Naive thymus-derived CD8-positive, alpha-beta T cell (primary cell): Measurements from ENCODE around the gene TMEM33. TPM values are rescaled to one million over a fixed set of nuclear protein-coding genes. Genes with fewer than 3 reads are reported as not detected.
A peak's percentile ranks its signal among the peaks of the same experiment; 100 is the strongest.

ENCODE experiments used
- ATAC-seq, 2 donors: fragments of 150-1000 bp; cut with Tn5 transposase in 1 of 2; sonication (Bioruptor Pico), chemical (Tn5 transposase) in 1 of 2; 1 replicate in 1 of 2; 2 replicates in 1 of 2; pipeline ENCODE4 v1.10.0; 2021; ENCODE audit warnings: mild to moderate bottlenecking in 2 of 2, moderate library complexity in 2 of 2
- POLR2A ChIA-PET: fragments of 350-600 bp; sonication (Branson Sonifier 250); formaldehyde crosslinking; loops from one replicate; lab custom pipeline; 2021; ENCODE audit warnings: antibody characterized with exemption; lab: Charles Lee
- DNase-seq, 10 donors: peaks; one replicate each; pipeline versions ENCODE4 v3.0.0 to v3.0.0-alpha.2; 2020 to 2022
- H3K27ac Mint-ChIP-seq, 10 donors: one replicate each; pipeline ENCODE4 v1.8.0; 2020 to 2022; ENCODE audit warnings: mild to moderate bottlenecking in 10 of 10, mixed read lengths in 10 of 10, moderate library complexity in 4 of 10, inconsistent platforms in 1 of 10
- H3K27me3 Mint-ChIP-seq, 5 donors: one replicate each; pipeline ENCODE4 v1.8.0; 2021 to 2022; ENCODE audit warnings: mixed read lengths in 5 of 5
- H3K36me3 Mint-ChIP-seq, 3 donors: one replicate each; pipeline ENCODE4 v1.8.0; 2020 to 2022; ENCODE audit warnings: mixed read lengths in 3 of 3, mild to moderate bottlenecking in 2 of 3, inconsistent platforms in 1 of 3
- H3K4me1 Mint-ChIP-seq, 4 donors: one replicate each; pipeline ENCODE4 v1.8.0; 2021 to 2022; ENCODE audit warnings: mixed read lengths in 4 of 4
- H3K4me3 Mint-ChIP-seq, 10 donors: one replicate each; pipeline ENCODE4 v1.8.0; 2020 to 2022; ENCODE audit warnings: mild to moderate bottlenecking in 10 of 10, mixed read lengths in 10 of 10, moderate library complexity in 6 of 10, inconsistent platforms in 1 of 10
- H3K9me3 Mint-ChIP-seq, 9 donors: one replicate each; pipeline ENCODE4 v1.8.0; 2020 to 2022; ENCODE audit warnings: mixed read lengths in 9 of 9, mild to moderate bottlenecking in 3 of 9, inconsistent platforms in 1 of 9, moderate library complexity in 1 of 9
- polyA plus RNA-seq, 3 donors: library from polyadenylated mRNA; unstranded; fragments of 300-500 nt; fragmentation: Illumina TruSeq; gene quantifications; one replicate each; pipeline ENCODE4 v1.2.3, GENCODE V29; 2021
- total RNA-seq, 8 experiments: library from RNA in 2 of 8; stranded (reverse) in 2 of 8; gene quantifications; one replicate each; pipeline ENCODE4 v1.2.3 and lab custom pipeline; 2021 to 2026

Gene TMEM33
- total and polyA plus RNA-seq, 5 experiments from 2014 or later = 9.8 to 40.1 (median 16.6) TPM

GRCh38 chr4:41944089-41944488 is 8.9 kb downstream of the TMEM33 start:
- POLR2A ChIA-PET = no interaction called here
- H3K36me3 Mint-ChIP-seq = peaks cover 0 to 83% (median 10%) of the 10 kb centered on the region in 3 donors
- ATAC-seq (no peak), DNase-seq (no peak)
- H3K4me3 Mint-ChIP-seq = no peak overlapping the region
- H3K27ac Mint-ChIP-seq = no peak overlapping the region
- peaks cover 0 to 21% (median 5%) of the 10 kb centered on the region in 4 donors for H3K4me1 Mint-ChIP-seq
- H3K9me3 Mint-ChIP-seq = no peaks in the 10 kb centered on the region
- H3K27me3 Mint-ChIP-seq = no peaks in the 10 kb centered on the region

- ATAC-seq (no peak), DNase-seq (no peak)
- Mint-ChIP-seq H3K36me3 (peaks cover 4 to 82% (median 19%) of the 10 kb centered on the region in 3 donors), H3K27ac (peak overlapping the region in 1 of 10 donors; percentile 30), H3K4me3 (no peak overlapping the region), H3K9me3 (no peaks in the 10 kb centered on the region), H3K4me1 (peaks cover 2 to 16% (median 11%) of the 10 kb centered on the region in 4 donors), H3K27me3 (no peaks in the 10 kb centered on the region)
- POLR2A ChIA-PET = no interaction called here
These were observed 14.3 kb downstream of the TMEM33 start for GRCh38 chr4:41949531-41949930.

- peak; percentile 28 to 53 for ATAC-seq
- Mint-ChIP-seq H3K27me3 (no peaks in the 10 kb centered on the region), H3K9me3 (no peaks in the 10 kb centered on the region), H3K4me3 (no peak overlapping the region), H3K36me3 (peaks cover 0 to 27% (median 7%) of the 10 kb centered on the region in 3 donors), H3K27ac (peak overlapping the region in 1 of 10 donors; percentile 22), H3K4me1 (peaks cover 0 to 2% (median under 1%) of the 10 kb centered on the region in 4 donors)
- DNase-seq = peak in 4 of 10 donors; percentile 8 to 39 (median 29)
- POLR2A ChIA-PET = no interaction called here
These were observed 22.4 kb downstream of the TMEM33 start for GRCh38 chr4:41957634-41958033.

- ATAC-seq (no peak), DNase-seq (peak in 3 of 10 donors; percentile 4 to 10 (median 7))
- Mint-ChIP-seq H3K4me1 (no peaks in the 10 kb centered on the region), H3K27ac (no peak overlapping the region), H3K4me3 (no peak overlapping the region), H3K9me3 (peaks cover 0 to 6% (median under 1%) of the 10 kb centered on the region in 9 donors), H3K36me3 (peaks cover 0 to 3% (median 1%) of the 10 kb centered on the region in 3 donors), H3K27me3 (no peaks in the 10 kb centered on the region)
- POLR2A ChIA-PET = no interaction called here
These were observed 27.9 kb downstream of the TMEM33 start for GRCh38 chr4:41963105-41963504.

GRCh38 chr4:41964401-41964800 is 29.2 kb downstream of the TMEM33 start:
- ATAC-seq = no peak
- Mint-ChIP-seq H3K4me1 (no peaks in the 10 kb centered on the region), H3K4me3 (no peak overlapping the region), H3K9me3 (peaks cover 0 to 19% (median 5%) of the 10 kb centered on the region in 9 donors), H3K36me3 (peaks cover 2 to 6% (median 3%) of the 10 kb centered on the region in 3 donors), H3K27me3 (no peaks in the 10 kb centered on the region), H3K27ac (no peak overlapping the region)
- POLR2A ChIA-PET = no interaction called here
- DNase-seq = no peak

- POLR2A ChIA-PET = no interaction called here
- H3K4me1 Mint-ChIP-seq = no peaks in the 10 kb centered on the region
- H3K4me3 Mint-ChIP-seq = no peak overlapping the region
These were observed 32.2 kb downstream of the TMEM33 start for GRCh38 chr4:41967392-41967791.

GRCh38 chr4:41969671-41970070 is 34.4 kb downstream of the TMEM33 start:
- DNase-seq (no peak), ATAC-seq (no peak)
- Mint-ChIP-seq H3K27ac (no peak overlapping the region), H3K36me3 (peaks cover 2 to 12% (median 3%) of the 10 kb centered on the region in 3 donors), H3K27me3 (peaks cover 0 to 5% (median 0%) of the 10 kb centered on the region in 5 donors), H3K4me3 (no peak overlapping the region), H3K4me1 (no peaks in the 10 kb centered on the region), H3K9me3 (peaks cover 0 to 26% (median 5%) of the 10 kb centered on the region in 9 donors)
- POLR2A ChIA-PET = no interaction called here

More at GRCh38 chr4:41967392-41967791, 32.2 kb downstream of the TMEM33 start:
- peaks cover 2 to 12% (median 3%) of the 10 kb centered on the region in 3 donors for H3K36me3 Mint-ChIP-seq
- ATAC-seq (no peak), DNase-seq (no peak)
- peaks cover 0 to 26% (median 5%) of the 10 kb centered on the region in 9 donors for H3K9me3 Mint-ChIP-seq
- no peak overlapping the region for H3K27ac Mint-ChIP-seq
- H3K27me3 Mint-ChIP-seq = no peaks in the 10 kb centered on the region

GRCh38 chr4:41975341-41975740 is 40.1 kb downstream of the TMEM33 start:
- Mint-ChIP-seq H3K4me1 (no peaks in the 10 kb centered on the region), H3K36me3 (peaks cover 0 to 6% (median 0%) of the 10 kb centered on the region in 3 donors), H3K4me3 (no peak overlapping the region), H3K9me3 (peaks cover 0 to 6% (median 0%) of the 10 kb centered on the region in 9 donors), H3K27me3 (peaks cover 0 to 18% (median 10%) of the 10 kb centered on the region in 5 donors), H3K27ac (no peak overlapping the region)
- POLR2A ChIA-PET = no interaction called here
- ATAC-seq = no peak
- no peak for DNase-seq

GRCh38 chr4:41976775-41977516 is 41.7 kb downstream of the TMEM33 start:
- Mint-ChIP-seq H3K4me3 (no peak overlapping the region), H3K4me1 (no peaks in the 10 kb centered on the region), H3K36me3 (peaks cover 0 to 5% (median 0%) of the 10 kb centered on the region in 3 donors), H3K9me3 (peaks cover 0 to 4% (median 0%) of the 10 kb centered on the region in 9 donors), H3K27me3 (peaks cover 0 to 18% (median 10%) of the 10 kb centered on the region in 5 donors), H3K27ac (no peak overlapping the region)
- POLR2A ChIA-PET = no interaction called here
- DNase-seq (no peak), ATAC-seq (no peak)

- DNase-seq (no peak), ATAC-seq (no peak)
- POLR2A ChIA-PET = no interaction called here
- Mint-ChIP-seq H3K27me3 (peaks cover 0 to 18% (median 10%) of the 10 kb centered on the region in 5 donors), H3K27ac (no peak overlapping the region), H3K9me3 (peaks cover 0 to 2% (median 0%) of the 10 kb centered on the region in 9 donors), H3K36me3 (no peaks in the 10 kb centered on the region), H3K4me1 (no peaks in the 10 kb centered on the region), H3K4me3 (no peak overlapping the region)
These were observed 42.5 kb downstream of the TMEM33 start for GRCh38 chr4:41977709-41978108.

GRCh38 chr4:41981456-41981855 is 46.2 kb downstream of the TMEM33 start, which contains the start of gene DCAF4L1:
Gene DCAF4L1 (plus strand): TSS chr4:41981756. CDS start chr4:41981793, 37 bp downstream.
- no peak for DNase-seq
- no peak within 1 kb of the TSS for H3K27ac Mint-ChIP-seq
- H3K36me3 Mint-ChIP-seq = peaks cover 0 to 3% (median 0%) of the 10 kb centered on the region in 3 donors
- POLR2A ChIA-PET = no interaction called here
- H3K9me3 Mint-ChIP-seq = no peaks in the 10 kb centered on the region
- H3K4me3 Mint-ChIP-seq = no peak within 1 kb of the TSS
- H3K27me3 Mint-ChIP-seq = peaks cover 0 to 10% (median 5%) of the 10 kb centered on the region in 5 donors
- ATAC-seq = no peak
- no peaks in the 10 kb centered on the region for H3K4me1 Mint-ChIP-seq

- ATAC-seq = no peak
- POLR2A ChIA-PET = no interaction called here
- Mint-ChIP-seq H3K9me3 (no peaks in the 10 kb centered on the region), H3K36me3 (peaks cover 0 to 3% (median 0%) of the 10 kb centered on the region in 3 donors), H3K4me1 (no peaks in the 10 kb centered on the region), H3K4me3 (no peak overlapping the region), H3K27me3 (peaks cover 0 to 6% (median 4%) of the 10 kb centered on the region in 5 donors), H3K27ac (no peak overlapping the region)
- no peak for DNase-seq
These were observed 47.5 kb downstream of the TMEM33 start for GRCh38 chr4:41982716-41983115.

- POLR2A ChIA-PET = no interaction called here
- H3K4me1 Mint-ChIP-seq = peaks cover 5 to 10% (median 8%) of the 10 kb centered on the region in 4 donors
- H3K27me3 Mint-ChIP-seq = no peaks in the 10 kb centered on the region
- peaks cover 0 to 3% (median 0%) of the 10 kb centered on the region in 3 donors for H3K36me3 Mint-ChIP-seq
- H3K4me3 Mint-ChIP-seq = no peak overlapping the region
- ATAC-seq = no peak
- no peak overlapping the region for H3K27ac Mint-ChIP-seq
- no peak for DNase-seq
- no peaks in the 10 kb centered on the region for H3K9me3 Mint-ChIP-seq
These were observed 49.9 kb downstream of the TMEM33 start for GRCh38 chr4:41985151-41985550.
